ENCODE measurements around the gene ADAMTS19. TPM values are rescaled to one million over a fixed set of nuclear protein-coding genes. Genes with fewer than 3 reads are reported as not detected.

Gene ADAMTS19
- total and polyA plus RNA-seq, 9 of the 15 experiments (the other 6 are each of a cell fraction or from before 2014, with no cell fraction given) = not detected

- Histone ChIP-seq H3K79me2 (ENCODE audit: control insufficient read depth, insufficient read depth, low read length) (no peaks in the 10 kb centered on the region), H3K27me3 (ENCODE audit: control insufficient read depth in 2 of 2, insufficient read depth in 2 of 2, low read length in 2 of 2) (no peaks in the 10 kb centered on the region), H3K27ac (ENCODE audit: extremely low read depth, low read depth, low read length) (no peak overlapping the region), H4K20me1 (replicated peaks; ENCODE audit: control insufficient read depth, insufficient read depth, low read length) (no peaks in the 10 kb centered on the region), H3K4me3 (no peak overlapping the region), H3K4me2 (ENCODE audit: insufficient read depth, low read length) (no peak overlapping the region), H2AFZ (ENCODE audit: low read depth, low read length) (no peak overlapping the region), H3K9me1 (ENCODE audit: control insufficient read depth, insufficient read depth, low read length) (no peaks in the 10 kb centered on the region), H3K9me3 (replicated peaks; ENCODE audit: control insufficient read depth, insufficient read depth, low read depth, low read length) (no peaks in the 10 kb centered on the region), H3K4me1 (replicated peaks in 1 of 2; ENCODE audit: control insufficient read depth in 2 of 2, insufficient read depth in 2 of 2, low read length in 2 of 2) (no peaks in the 10 kb centered on the region), H3K9ac (ENCODE audit: insufficient read depth in 1 of 2, low read depth in 2 of 2, low read length in 2 of 2) (no peak overlapping the region), H3K36me3 (ENCODE audit: control insufficient read depth, insufficient read depth, low read length) (no peaks in the 10 kb centered on the region)
- FAIRE-seq (no peak), DNase-seq (ENCODE audit: extremely low read depth in 1 of 4, low spot score in 3 of 4) (no peak), ATAC-seq (no peak)
- in situ Hi-C loops (cut with MboI) (no loop called here), intact Hi-C loops (cut with micrococcal nuclease) (no loop called here)
- no peak for TF ChIP-seq U2AF1 (optimal IDR thresholded peaks at IDR 0.05; ENCODE audit: low read depth, low read length)
- ChIA-PET CTCF (ENCODE audit: low intra/inter-chr PET ratio) (no interaction called here), POLR2A (no interaction called here)
- 0% methylated on average over 2 of the region's 2 CpGs for WGBS (ENCODE audit: insufficient coverage, low coverage, missing lambda C conversion rate)
- no TSS peak for BruUV-seq (replicated peaks)
Measured at GRCh38 chr5:129630101-129630500, 170.0 kb downstream of the ADAMTS19 start.

GRCh38 chr5:129631961-129632360, 171.9 kb downstream of the ADAMTS19 start:
- intact Hi-C loops (cut with micrococcal nuclease) = no loop called here
- Histone ChIP-seq H3K9me1 (ENCODE audit: control insufficient read depth, insufficient read depth, low read length) (no peaks in the 10 kb centered on the region), H4K20me1 (replicated peaks; ENCODE audit: control insufficient read depth, insufficient read depth, low read length) (no peaks in the 10 kb centered on the region), H3K9ac (ENCODE audit: insufficient read depth in 1 of 2, low read depth in 2 of 2, low read length in 2 of 2) (no peak overlapping the region), H3K79me2 (ENCODE audit: control insufficient read depth, insufficient read depth, low read length) (no peaks in the 10 kb centered on the region), H3K27me3 (ENCODE audit: control insufficient read depth in 2 of 2, insufficient read depth in 2 of 2, low read length in 2 of 2) (no peaks in the 10 kb centered on the region), H3K27ac (ENCODE audit: extremely low read depth, low read depth, low read length) (no peak overlapping the region), H2AFZ (ENCODE audit: low read depth, low read length) (no peak overlapping the region), H3K4me3 (no peak overlapping the region), H3K36me3 (ENCODE audit: control insufficient read depth, insufficient read depth, low read length) (no peaks in the 10 kb centered on the region), H3K4me1 (replicated peaks in 1 of 2; ENCODE audit: control insufficient read depth in 2 of 2, insufficient read depth in 2 of 2, low read length in 2 of 2) (no peaks in the 10 kb centered on the region), H3K9me3 (replicated peaks; ENCODE audit: control insufficient read depth, insufficient read depth, low read depth, low read length) (no peaks in the 10 kb centered on the region), H3K4me2 (ENCODE audit: insufficient read depth, low read length) (no peak overlapping the region)
- no TSS peak for BruUV-seq (replicated peaks)
- POLR2A ChIA-PET = no interaction called here
- DNase-seq (ENCODE audit: extremely low read depth in 1 of 4, low spot score in 3 of 4) (no peak), ATAC-seq (no peak), FAIRE-seq (no peak)
- CTCF ChIA-PET (ENCODE audit: low intra/inter-chr PET ratio) = no interaction called here
- in situ Hi-C loops (cut with MboI) = no loop called here
- TF ChIP-seq BMI1 (IDR thresholded peaks at IDR 0.05; ENCODE audit: low read length) = no peak
- TF ChIP-seq NRF1 (conservative IDR thresholded peaks at IDR 0.05 in 1 of 2, IDR thresholded peaks at IDR 0.05 in 1 of 2) = no peak
- no peak for TF ChIP-seq GATAD2A (IDR thresholded peaks at IDR 0.05)
- no peak for TF ChIP-seq BRF1 (IDR thresholded peaks at IDR 0.05; ENCODE audit: borderline replicate concordance, extremely low read depth, insufficient read length)
- no peak for TF ChIP-seq ZNF253 (CRISPR knock-in tag; conservative IDR thresholded peaks at IDR 0.05)
- TF ChIP-seq UBTF (IDR thresholded peaks at IDR 0.05; ENCODE audit: borderline replicate concordance in 1 of 2, low read depth in 2 of 2, low read length in 2 of 2) = no peak
- no peak for TF ChIP-seq ZNF146 (CRISPR knock-in tag; IDR thresholded peaks at IDR 0.05; ENCODE audit: unreplicated experiment)
- TF ChIP-seq ZNF778 (CRISPR knock-in tag; IDR thresholded peaks at IDR 0.05) = no peak
- TF ChIP-seq NFATC3 (IDR thresholded peaks at IDR 0.05) = no peak

Measured in K562 (cell line).